GM12864 (cell line): ENCODE data around the gene GATA6.

Source experiments
- DNase-seq: peaks from one replicate; pipeline ENCODE4 v3.0.0-alpha.2; 2011; ENCODE audit warnings: low read depth
- H3K4me3 ChIP-seq: 2 replicates; pipeline ENCODE4 v1.5.1; 2011; ENCODE audit warnings: mild to moderate bottlenecking, low read depth, low read length, control low read depth
- TF ChIP-seq, protein P1 (sequence below): IDR thresholded peaks from 2 replicates; pipeline ENCODE4 v1.5.1; 2011; ENCODE audit warnings: low read depth, mild to moderate bottlenecking, moderate library complexity, low read length, control low read depth, inconsistent platforms; ENCODE audit errors: missing control alignments

The GATA6 gene

DNA sequence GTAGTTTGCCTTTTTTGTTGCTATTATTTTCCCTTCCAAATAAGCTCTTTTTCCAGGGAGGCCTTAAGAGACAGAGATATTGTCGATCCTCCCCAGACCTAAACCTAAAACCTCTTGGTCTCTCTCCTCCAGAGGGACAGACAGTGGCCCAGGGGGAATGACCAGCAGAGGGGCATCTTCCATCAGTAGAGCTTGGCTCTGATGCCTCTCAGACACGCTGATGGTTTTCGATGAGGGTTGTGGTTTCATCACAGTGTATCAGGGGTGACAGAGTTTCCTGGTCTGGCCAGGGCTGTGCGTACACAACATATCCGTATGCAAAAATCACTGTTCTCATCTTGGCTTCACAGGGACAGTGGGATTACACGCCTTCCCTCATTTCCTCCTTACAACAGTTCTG lies 68.6 kb downstream of the GATA6 start:
- DNase-seq, result no peak
- no peak overlapping the region for H3K4me3 ChIP-seq
- TF ChIP-seq, protein P1, sequence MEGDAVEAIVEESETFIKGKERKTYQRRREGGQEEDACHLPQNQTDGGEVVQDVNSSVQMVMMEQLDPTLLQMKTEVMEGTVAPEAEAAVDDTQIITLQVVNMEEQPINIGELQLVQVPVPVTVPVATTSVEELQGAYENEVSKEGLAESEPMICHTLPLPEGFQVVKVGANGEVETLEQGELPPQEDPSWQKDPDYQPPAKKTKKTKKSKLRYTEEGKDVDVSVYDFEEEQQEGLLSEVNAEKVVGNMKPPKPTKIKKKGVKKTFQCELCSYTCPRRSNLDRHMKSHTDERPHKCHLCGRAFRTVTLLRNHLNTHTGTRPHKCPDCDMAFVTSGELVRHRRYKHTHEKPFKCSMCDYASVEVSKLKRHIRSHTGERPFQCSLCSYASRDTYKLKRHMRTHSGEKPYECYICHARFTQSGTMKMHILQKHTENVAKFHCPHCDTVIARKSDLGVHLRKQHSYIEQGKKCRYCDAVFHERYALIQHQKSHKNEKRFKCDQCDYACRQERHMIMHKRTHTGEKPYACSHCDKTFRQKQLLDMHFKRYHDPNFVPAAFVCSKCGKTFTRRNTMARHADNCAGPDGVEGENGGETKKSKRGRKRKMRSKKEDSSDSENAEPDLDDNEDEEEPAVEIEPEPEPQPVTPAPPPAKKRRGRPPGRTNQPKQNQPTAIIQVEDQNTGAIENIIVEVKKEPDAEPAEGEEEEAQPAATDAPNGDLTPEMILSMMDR, result no peak

DNA sequence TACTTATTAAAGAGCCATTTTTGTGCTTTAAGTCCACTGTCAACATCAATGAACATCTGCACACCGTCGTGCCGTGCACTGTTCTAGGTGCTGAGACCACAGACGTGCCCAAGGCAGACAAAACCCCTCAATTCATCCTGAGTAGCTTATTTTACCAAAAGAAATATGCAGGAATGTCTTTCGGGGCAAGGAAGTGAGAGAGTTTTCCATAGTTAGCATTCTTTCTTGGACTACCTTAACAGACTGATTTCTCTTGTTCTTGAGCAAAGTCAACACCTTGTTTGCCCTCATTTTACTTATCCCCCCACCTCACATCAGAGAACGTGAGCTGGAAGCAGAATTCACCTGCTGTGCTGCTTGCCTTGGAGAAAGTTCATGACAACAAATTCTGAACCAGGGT lies 69.3 kb downstream of the GATA6 start:
- no peak for DNase-seq
- TF ChIP-seq, protein P1, result no peak
- H3K4me3 ChIP-seq, result no peak overlapping the region

DNA sequence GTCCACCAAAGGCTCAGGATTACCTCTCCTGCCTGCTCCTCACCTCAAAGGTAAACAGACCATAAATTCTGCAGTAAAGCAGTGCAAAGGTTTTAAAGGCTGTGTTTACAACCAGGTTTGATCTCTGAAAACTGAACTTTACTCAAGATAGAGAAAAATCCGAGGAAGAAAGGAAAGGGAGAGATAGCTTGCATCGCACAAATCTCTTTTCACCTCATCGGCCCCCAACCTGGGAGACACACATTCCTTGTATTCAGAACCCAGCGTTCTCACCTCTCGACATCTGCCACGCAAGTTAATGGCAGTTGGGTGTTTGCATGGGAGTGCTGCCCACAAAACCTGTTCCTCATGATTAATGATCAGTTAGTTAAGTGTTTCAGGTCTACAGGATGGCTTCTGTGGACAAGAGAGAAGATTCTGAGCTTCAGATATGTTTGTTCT lies 72.6 kb downstream of the GATA6 start:
- TF ChIP-seq, protein P1, result no peak
- H3K4me3 ChIP-seq, result no peak overlapping the region
- DNase-seq, result no peak

DNA sequence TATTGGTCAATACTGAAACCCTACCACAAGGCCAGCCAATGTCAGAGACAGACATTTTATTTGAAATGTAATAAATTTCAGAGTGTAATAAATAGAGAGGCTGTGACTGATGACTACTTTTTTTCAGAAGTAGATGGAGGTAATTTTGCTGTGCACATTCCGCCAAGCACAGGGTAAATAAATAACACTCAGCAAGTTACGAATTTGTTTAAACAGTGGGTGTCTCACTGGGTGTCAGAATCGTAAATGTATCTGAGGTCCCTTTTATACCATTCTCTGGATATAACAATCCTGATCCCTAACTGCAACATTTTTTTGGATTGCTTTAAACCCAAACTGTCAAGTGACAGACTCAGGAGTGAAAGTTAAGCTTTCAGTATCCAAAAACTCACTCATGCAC lies 74.1 kb downstream of the GATA6 start:
- TF ChIP-seq, protein P1, result no peak
- DNase-seq, result no peak
- no peak overlapping the region for H3K4me3 ChIP-seq

DNA sequence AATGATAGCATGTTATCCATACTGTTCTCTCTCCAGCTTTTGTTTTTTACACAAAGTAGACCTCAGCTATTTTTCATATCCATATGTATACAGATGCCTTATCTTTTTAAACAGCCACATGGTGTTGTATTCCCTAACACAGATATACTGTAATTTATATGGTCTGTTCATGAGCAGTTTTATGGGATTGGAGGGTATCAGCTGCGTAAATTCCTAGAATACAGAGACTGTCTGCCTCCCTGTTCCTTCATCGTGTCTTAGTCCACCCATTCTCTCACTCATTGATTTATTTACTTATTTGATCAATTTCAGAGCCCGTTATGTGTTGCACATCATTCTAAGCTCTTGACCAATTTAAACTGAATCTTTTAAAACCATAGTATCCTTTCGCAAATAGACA lies 80.6 kb downstream of the GATA6 start:
- no peak for DNase-seq
- H3K4me3 ChIP-seq, result no peak overlapping the region
- TF ChIP-seq, protein P1, result no peak

DNA sequence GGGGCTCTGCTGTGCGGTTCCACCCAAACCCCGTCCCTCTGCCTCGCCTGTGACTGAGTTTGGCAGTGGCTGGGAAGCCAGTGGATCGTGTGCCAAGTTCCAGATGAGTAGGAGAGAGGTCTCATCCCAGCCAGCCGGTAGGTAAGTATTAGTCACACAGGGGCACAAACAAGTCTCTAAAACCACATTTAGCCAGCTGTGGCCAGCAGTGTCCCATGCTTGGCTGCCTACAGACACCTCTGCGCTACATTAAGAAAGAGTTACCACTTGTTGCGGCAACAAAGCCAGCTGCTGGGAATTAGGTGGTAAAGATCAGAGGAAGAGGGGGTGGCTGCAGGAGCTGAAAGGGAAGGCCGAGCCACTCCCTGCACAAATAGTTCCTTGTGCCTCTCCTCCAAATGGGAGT lies 81.2 kb downstream of the GATA6 start:
- TF ChIP-seq, protein P1, result no peak
- no peak for DNase-seq
- H3K4me3 ChIP-seq, result no peak overlapping the region
